ENCODE results near the gene PLGRKT.
"Not testable (repeated sequence)": the region's sequence is repeated elsewhere in the genome, so short reads cannot be mapped to it uniquely, and the experiment has no call there.

The PLGRKT gene

GRCh38 chr9:5429873-5430564 is 7.7 kb downstream of the PLGRKT start:
- no peak for DNase-seq

GRCh38 chr9:5428794-5429528 is 8.8 kb downstream of the PLGRKT start:
- no peak for DNase-seq

- DNase-seq = no peak
These were observed 9.6 kb downstream of the PLGRKT start for GRCh38 chr9:5428172-5428571.

- no peak for DNase-seq
These were observed 10.7 kb downstream of the PLGRKT start for GRCh38 chr9:5427005-5427404.

- DNase-seq = no peak
These were observed 12.6 kb downstream of the PLGRKT start for GRCh38 chr9:5425006-5425628.

GRCh38 chr9:5422276-5422675 is 15.4 kb downstream of the PLGRKT start:
- DNase-seq = no peak

- no peak for DNase-seq
These were observed 16.6 kb downstream of the PLGRKT start for GRCh38 chr9:5421163-5421562.

GRCh38 chr9:5419987-5420386 is 17.7 kb downstream of the PLGRKT start:
- DNase-seq = no peak

- DNase-seq = no peak
These were observed 19.2 kb downstream of the PLGRKT start for GRCh38 chr9:5418481-5418880.

GRCh38 chr9:5416953-5417352 is 20.8 kb downstream of the PLGRKT start:
- DNase-seq = no peak

GRCh38 chr9:5408596-5408995 is 29.1 kb downstream of the PLGRKT start:
- DNase-seq = no peak

- DNase-seq = no peak
These were observed 35.5 kb downstream of the PLGRKT start for GRCh38 chr9:5402217-5402616.

- DNase-seq = not testable (repeated sequence)
These were observed 40.2 kb downstream of the PLGRKT start for GRCh38 chr9:5397547-5397946.

GRCh38 chr9:5395428-5395827 is 42.3 kb downstream of the PLGRKT start:
- DNase-seq = no peak

GRCh38 chr9:5393976-5394375 is 43.7 kb downstream of the PLGRKT start:
- DNase-seq = not testable (repeated sequence)

- DNase-seq = no peak
These were observed 44.2 kb downstream of the PLGRKT start for GRCh38 chr9:5393497-5393896.

GRCh38 chr9:5392285-5392684 is 45.4 kb downstream of the PLGRKT start:
- no peak for DNase-seq

- DNase-seq = no peak
These were observed 48.5 kb downstream of the PLGRKT start for GRCh38 chr9:5389109-5389732.

GRCh38 chr9:5388026-5388819 is 49.5 kb downstream of the PLGRKT start:
- DNase-seq = no peak

GRCh38 chr9:5384436-5384835 is 53.3 kb downstream of the PLGRKT start:
- no peak for DNase-seq

GRCh38 chr9:5382479-5382878 is 55.2 kb downstream of the PLGRKT start:
- no peak for DNase-seq

GRCh38 chr9:5375790-5376477 is 61.8 kb downstream of the PLGRKT start:
- DNase-seq = no peak

Data from activated CD4-positive, alpha-beta T cell treated with anti-CD3 and anti-CD28 coated beads, Interleukin-2, amount 50 U/mL, for 4 hours (primary cell).